SHP77 treated with DMSO at 0.1 percent for 48 hours (cell line): ENCODE data around the gene SLX4IP.

ENCODE experiments used
- DNase-seq: peaks from one replicate; lab custom pipeline; 2025; lab: John Stamatoyannopoulos, UW

Gene SLX4IP

DNA sequence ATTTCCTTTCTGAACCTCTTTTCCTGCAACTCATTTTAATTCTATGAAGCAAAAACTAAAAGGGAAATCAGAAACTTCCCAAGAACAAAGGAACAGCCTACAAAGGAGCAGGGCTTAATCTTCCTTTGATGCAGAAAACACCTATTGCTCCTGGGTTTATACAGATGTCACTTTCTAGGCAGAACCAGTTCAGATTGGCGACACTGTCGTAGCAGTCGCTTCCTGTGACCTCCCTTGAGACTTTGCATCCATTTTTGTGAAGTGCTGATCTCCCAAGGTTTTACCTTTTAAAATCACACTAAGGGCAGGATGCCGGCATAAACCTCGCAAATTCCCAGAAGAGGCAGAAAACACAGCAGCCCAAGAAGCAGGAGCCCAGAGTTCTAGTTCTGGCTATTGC is 198.6 kb downstream of the SLX4IP start:
- DNase-seq, result no peak

GRCh38 chr20:10634211-10634610 is 199.1 kb downstream of the SLX4IP start:
- no peak for DNase-seq

DNA sequence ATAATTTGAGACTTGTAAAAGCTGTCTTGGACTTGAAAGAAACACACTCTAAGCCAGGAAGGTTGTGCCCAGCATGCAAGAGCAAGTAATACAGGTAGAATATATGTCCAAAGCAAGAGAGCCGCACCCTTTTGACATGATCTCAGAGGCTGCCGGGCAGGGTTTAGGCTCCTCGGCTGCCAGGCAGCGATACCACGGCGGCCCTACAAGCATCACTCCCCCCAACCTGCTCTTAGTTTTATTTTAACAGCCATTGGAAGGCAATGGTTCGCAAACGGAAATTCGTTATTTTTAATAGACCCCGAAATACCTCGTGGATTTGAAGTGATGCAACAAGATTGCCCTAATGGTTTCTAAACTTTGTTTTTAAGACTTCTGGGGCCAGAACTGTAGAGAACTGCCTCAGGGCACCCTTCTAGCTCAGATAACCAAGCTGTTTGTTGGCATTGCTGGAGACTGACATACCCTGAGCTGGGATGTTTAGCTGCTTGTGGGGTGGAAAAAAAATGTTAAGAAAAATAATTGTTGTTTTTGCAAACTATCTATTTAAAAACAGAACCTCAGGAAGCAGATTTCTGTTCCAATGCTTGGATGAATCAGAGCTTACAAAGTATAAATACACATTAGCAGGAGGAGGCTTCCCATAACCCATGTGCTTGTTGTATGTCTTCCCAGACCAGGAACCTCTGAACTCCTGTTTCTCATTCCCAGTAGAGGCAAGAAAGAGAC is 199.7 kb downstream of the SLX4IP start:
- DNase-seq, result no peak

DNA sequence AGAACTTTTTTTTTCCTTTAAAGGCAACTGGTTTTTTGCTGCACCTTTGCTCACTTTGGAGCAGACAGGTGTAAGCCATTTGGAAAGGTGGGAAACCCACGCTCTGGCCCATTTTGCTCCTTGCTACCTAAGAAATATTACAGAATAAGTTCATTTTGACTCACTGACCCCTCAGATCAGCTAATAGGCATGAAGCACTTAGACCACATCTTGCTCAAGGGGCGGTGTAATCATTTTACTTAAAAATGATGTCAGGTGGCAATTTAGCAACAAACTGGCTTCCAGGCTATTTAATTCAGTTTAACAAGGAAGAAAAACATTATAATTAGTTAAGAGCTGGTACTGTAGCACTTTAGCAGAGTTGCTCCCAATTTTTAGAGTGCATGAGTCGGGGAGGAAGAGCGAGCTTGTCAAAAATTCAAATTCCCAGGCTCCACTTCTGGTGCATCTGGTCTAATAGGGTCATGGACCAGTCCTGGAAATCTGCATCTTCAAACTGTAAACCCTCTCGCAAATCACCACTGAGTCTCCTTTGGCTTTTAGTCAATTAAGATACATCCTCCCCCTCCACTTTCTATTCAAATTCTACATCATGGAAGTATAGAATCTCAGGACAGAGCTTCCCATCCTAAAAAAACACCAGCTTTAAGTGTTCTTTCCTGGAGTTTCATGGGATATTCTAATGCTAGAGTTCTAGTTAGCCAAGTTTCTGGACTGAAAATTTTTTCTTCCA is 200.5 kb downstream of the SLX4IP start:
- DNase-seq, result no peak

DNA sequence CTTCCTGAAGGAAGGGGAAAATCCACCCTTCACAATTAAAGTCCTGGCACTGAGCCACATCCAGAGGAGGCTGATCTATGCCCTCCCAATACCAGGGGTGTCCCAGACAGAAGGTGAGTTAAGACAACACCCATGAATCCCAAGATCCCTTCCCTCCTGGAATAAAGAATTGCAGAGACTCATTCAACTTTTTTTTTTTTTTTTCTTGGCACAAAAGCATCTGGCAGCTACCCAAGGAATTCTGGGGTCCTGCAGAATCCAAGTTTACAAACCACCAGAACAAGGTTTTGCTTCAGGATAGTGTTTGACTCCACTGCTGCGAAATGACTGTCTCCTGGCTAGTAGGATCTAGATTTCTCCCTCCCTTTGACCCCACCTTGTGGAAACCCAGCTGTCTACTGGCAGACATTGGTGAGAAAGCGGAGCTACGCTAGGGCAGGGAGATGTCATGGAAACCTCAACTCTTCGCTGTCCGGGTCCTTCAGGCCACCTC is 201.3 kb downstream of the SLX4IP start:
- no peak for DNase-seq

GRCh38 chr20:10637031-10637559 is 202.0 kb downstream of the SLX4IP start:
- DNase-seq, result no peak

- no peak for DNase-seq
Observed at GRCh38 chr20:10637563-10637962, 202.5 kb downstream of the SLX4IP start.

DNA sequence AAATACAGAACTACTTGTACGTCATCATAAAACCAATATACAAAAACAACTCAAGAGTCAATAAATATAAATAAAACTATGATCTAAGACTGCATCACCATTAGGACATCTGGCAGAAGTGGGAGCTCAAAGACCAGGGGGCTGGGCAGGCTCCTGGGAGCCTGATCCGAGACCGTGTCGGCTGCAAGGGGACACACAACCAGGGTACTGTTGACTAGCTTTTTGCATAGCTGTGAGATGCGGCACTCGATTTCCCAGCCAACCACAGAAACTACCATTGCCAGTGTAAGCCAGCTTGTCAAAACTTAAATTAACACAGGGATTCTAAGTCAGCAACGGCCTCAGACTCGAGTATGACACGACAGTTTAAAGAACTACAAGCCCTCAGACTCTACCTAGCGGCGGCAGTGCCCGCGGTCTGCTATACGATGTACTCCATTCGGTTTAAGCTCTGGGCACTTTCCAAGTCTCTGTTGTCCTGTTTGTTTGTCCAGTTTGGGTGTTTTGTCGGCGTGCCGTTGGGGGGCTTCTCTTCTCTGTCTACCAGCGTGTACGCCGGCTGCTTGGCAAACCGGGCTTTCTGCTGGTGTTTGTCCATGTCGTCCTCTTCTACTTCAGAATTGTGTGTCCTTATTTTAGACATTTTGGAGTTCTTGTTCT is 204.1 kb downstream of the SLX4IP start:
- no peak for DNase-seq

DNA sequence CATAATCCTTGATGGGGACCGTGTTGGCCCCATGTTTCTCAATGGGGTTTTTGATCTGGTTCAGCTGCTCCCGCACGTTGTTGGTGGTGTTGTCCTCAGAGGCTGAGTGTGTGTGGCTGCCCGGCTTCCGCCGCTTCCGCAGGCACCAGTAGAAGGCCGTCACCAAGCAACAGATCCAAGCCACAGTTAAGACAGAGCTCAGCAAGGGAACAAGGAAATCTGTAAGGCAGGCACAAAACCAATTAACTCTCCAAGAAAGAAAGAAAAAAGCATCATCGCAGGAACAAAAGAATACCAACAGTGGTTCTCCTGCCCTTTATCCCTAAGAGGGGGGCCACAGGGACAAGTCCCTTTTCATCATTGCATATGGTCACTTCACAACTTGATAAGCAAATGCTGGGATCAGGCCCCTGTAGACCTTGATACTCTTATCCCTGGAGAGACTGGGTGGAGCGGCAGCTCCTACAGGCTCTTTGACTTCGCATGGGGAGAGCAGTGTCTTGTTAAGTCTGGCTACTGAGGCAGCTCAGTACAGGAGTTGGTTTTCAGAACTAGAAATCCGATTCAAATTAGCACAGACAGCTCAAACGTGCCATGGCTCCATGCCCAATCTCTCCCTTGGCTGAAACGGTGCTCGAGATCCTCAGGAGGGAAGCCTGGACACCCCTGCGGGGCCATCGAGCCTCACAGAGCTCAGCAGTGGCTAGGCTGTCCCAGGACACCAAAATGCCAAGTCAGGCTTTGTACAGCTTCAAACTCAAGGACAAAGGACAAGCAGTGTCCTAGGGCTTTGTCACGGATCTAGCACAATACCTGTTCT is 204.8 kb downstream of the SLX4IP start:
- no peak for DNase-seq

- no peak for DNase-seq
Observed at GRCh38 chr20:10640897-10641296, 205.8 kb downstream of the SLX4IP start.

GRCh38 chr20:10641467-10641866 is 206.4 kb downstream of the SLX4IP start:
- DNase-seq, result no peak

- DNase-seq, result no peak
Observed at GRCh38 chr20:10641893-10642292, 206.8 kb downstream of the SLX4IP start.

- DNase-seq, result no peak
Observed at GRCh38 chr20:10642856-10643559, 207.9 kb downstream of the SLX4IP start.

DNA sequence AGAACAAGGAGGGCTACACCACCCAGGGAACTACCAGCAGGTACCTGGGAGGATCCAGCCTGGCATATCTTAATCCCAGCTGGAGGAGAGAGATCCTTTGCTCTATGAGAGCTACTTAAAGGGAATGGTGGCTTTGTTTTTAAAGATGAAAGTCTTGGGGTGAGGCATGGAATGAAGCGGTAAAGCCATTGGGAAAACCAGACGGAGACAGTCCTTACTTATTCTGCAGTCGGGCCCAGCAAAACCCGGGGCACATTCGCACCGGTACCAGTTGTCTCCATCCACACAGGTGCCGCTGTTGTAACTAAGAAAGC is 208.4 kb downstream of the SLX4IP start:
- no peak for DNase-seq

- no peak for DNase-seq
Observed at GRCh38 chr20:10644458-10645204, 209.5 kb downstream of the SLX4IP start.

- no peak for DNase-seq
Observed at GRCh38 chr20:10645205-10645570, 210.1 kb downstream of the SLX4IP start.

DNA sequence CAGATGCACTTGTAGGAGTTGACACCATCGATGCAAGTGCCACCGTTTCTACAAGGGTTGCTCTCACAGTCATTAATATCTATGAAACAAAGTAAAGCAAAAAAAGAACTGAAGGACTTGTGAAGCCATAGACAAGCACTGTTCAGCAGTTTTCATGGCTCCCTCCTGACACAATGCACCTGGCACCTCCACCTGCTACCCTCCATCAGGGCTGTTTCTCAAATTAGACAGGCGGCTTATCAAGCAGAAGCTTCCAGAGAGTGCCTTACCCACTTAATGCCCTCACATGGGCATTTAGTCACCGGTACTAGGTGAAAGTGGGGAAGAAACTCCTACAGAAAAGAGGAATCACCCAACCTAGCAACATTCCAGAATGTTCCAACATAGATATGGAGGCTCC is 210.9 kb downstream of the SLX4IP start:
- no peak for DNase-seq

DNA sequence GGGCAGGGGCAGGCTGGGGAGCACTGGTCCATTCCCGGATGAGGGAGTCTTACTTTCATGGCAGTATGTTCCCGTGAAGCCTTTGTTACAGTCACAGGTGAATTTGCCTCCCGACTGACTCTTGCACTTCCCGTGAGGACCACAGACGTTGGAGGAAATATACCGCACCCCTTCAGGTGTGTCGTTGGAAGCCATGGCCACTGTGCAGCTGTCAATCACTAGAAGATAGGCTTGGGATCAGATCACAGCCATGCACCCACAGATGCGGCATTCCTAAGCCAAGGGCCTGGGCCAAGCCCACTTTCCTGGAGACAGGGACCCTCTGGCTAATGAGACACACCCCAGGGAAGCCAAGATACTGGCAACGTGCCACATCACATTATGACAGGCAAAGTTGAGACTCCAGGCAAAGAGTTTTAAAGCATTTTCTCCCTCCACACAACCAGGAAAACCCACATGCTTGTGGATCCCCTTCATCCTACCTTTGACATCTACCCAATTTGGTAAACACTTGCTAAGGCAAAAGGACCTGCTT is 211.8 kb downstream of the SLX4IP start:
- no peak for DNase-seq

GRCh38 chr20:10647471-10647870 is 212.4 kb downstream of the SLX4IP start:
- no peak for DNase-seq

DNA sequence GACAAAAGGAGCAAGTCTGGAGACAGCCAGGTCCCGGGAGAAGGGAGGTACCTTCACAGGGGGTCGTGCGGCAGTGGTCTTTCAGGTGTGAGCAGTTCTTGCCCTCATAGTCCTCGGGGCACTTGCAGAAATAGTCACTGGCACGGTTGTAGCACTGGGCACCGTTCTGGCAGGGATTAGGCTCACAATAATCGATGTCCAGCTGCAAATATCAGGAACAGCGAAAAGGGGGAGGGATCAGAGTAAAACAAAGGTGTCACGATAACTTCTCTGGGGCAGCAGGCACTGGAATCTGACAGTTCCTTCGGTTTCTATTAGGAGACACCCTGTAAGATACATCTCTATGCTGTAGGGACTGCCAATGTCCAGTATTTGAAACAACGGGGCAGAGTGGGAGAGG is 212.8 kb downstream of the SLX4IP start:
- DNase-seq, result no peak
